Measurements from ENCODE around the gene PEX3.

GRCh38 chr6:143490244-143490643, 39.6 kb downstream of the PEX3 start:
- TF ChIP-seq CTCF (IDR thresholded peaks at IDR 0.05; ENCODE audit: borderline replicate concordance, extremely low read depth, low read length, poor library complexity, severe bottlenecking) (no peak), EZH2 (IDR thresholded peaks at IDR 0.05; ENCODE audit: borderline replicate concordance, low read depth, low read length, severe bottlenecking) (no peak)

Measured in DND-41 (cell line).